Measurements from ENCODE around the gene GLIS1. TPM values are rescaled to one million over a fixed set of nuclear protein-coding genes. Genes with fewer than 3 reads are reported as not detected.

Gene GLIS1
- total and polyA plus RNA-seq, 2 donors (not counting 3 experiments of a cell fraction or from before 2014, with no cell fraction given), result not detected

DNA sequence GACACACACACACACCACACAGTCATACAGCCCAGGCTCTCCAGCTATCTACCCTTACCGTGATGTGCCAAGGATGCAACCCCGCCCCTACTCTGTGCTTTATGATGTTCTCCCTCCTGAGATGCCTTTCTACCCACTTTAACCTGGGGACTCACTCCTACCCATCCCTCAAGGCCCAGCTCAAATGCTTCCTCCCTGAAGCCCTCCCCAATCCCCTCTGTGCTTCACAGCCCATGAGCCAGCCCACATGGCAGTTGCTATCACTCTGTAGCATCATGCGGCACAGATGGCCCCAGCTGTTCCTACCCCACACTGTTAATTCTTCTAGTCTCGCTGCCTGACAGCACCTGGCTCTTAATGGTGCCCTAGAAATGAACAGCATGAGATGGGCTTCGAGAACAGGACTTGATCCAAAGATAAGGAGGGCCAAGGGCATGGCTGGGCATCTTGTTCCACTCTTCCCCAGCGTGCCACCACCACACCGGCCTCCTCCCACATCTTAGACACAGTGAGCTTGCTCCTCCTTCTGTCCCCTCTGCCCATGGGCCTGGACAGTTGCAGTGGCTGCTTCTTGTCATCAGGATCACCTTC lies 109.8 kb downstream of the GLIS1 start:
- intact Hi-C loops (cut with micrococcal nuclease), result no loop called here
- H3K27me3 ChIP-seq (ENCODE audit: control insufficient read depth in 2 of 2, insufficient read depth in 2 of 2, low read length in 2 of 2), result peaks cover 0 to 4% of the 10 kb centered on the region in 2 experiments
- TF ChIP-seq, protein P1, sequence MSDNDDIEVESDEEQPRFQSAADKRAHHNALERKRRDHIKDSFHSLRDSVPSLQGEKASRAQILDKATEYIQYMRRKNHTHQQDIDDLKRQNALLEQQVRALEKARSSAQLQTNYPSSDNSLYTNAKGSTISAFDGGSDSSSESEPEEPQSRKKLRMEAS (IDR thresholded peaks at IDR 0.05; ENCODE audit: insufficient read depth, insufficient read length), result no peak
- TF ChIP-seq JUN (IDR thresholded peaks at IDR 0.05; ENCODE audit: borderline replicate concordance, insufficient read depth, insufficient read length, low read depth) (no peak), EZH2 (IDR thresholded peaks at IDR 0.05; ENCODE audit: borderline replicate concordance, low read depth, low read length, severe bottlenecking) (no peak), MYC (IDR thresholded peaks at IDR 0.05; ENCODE audit: low read depth, low read length) (no peak), POLR2AphosphoS5 (IDR thresholded peaks at IDR 0.05; ENCODE audit: insufficient read depth, low read depth, low read length) (no peak), FOS (IDR thresholded peaks at IDR 0.05; ENCODE audit: borderline replicate concordance, insufficient read depth, low read length) (no peak), GATA2 (IDR thresholded peaks at IDR 0.05; ENCODE audit: insufficient read depth, insufficient read length, low read depth, low read length) (no peak), POLR2A (IDR thresholded peaks at IDR 0.05; ENCODE audit: low read depth, low read length) (no peak)
- TF ChIP-seq, protein P2, sequence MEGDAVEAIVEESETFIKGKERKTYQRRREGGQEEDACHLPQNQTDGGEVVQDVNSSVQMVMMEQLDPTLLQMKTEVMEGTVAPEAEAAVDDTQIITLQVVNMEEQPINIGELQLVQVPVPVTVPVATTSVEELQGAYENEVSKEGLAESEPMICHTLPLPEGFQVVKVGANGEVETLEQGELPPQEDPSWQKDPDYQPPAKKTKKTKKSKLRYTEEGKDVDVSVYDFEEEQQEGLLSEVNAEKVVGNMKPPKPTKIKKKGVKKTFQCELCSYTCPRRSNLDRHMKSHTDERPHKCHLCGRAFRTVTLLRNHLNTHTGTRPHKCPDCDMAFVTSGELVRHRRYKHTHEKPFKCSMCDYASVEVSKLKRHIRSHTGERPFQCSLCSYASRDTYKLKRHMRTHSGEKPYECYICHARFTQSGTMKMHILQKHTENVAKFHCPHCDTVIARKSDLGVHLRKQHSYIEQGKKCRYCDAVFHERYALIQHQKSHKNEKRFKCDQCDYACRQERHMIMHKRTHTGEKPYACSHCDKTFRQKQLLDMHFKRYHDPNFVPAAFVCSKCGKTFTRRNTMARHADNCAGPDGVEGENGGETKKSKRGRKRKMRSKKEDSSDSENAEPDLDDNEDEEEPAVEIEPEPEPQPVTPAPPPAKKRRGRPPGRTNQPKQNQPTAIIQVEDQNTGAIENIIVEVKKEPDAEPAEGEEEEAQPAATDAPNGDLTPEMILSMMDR (IDR thresholded peaks at IDR 0.05; ENCODE audit: extremely low read depth in 1 of 2, insufficient read depth in 1 of 2, low read depth in 1 of 2, low read length in 2 of 2), result no peak
- H3K4me2 ChIP-seq (ENCODE audit: insufficient read depth, low read length), result no peak overlapping the region
- H3K9me3 ChIP-seq (replicated peaks; ENCODE audit: control insufficient read depth, insufficient read depth, low read length), result no peaks in the 10 kb centered on the region
- no peak overlapping the region for H3K27ac ChIP-seq (ENCODE audit: insufficient read depth, low read depth, low read length)
- no peak for FAIRE-seq
- CTCF ChIA-PET, result no interaction called here
- H4K20me1 ChIP-seq (replicated peaks; ENCODE audit: control insufficient read depth, extremely low read depth, insufficient read depth, low read length), result no peaks in the 10 kb centered on the region
- no peak overlapping the region for H2AFZ ChIP-seq (ENCODE audit: low read depth, low read length)
- H3K4me1 ChIP-seq (ENCODE audit: control insufficient read depth, extremely low read depth, insufficient read depth, low read length), result no peaks in the 10 kb centered on the region
- no peaks in the 10 kb centered on the region for H3K9me1 ChIP-seq (replicated peaks; ENCODE audit: control insufficient read depth, extremely low read depth, insufficient read depth, low read length)
- BruUV-seq (replicated peaks), result no TSS peak
- dilution Hi-C loops (cut with MboI; ENCODE audit: extremely low pct_ligation_motif_present, low sequenced_read_pairs), result no loop called here
- H3K79me2 ChIP-seq (ENCODE audit: control insufficient read depth, insufficient read depth, low read length), result no peaks in the 10 kb centered on the region
- H3K36me3 ChIP-seq (ENCODE audit: control insufficient read depth in 2 of 2, extremely low read depth in 1 of 2, insufficient read depth in 2 of 2, low read length in 2 of 2), result no peaks in the 10 kb centered on the region
- H3K4me3 ChIP-seq (replicated peaks in 1 of 3; ENCODE audit: insufficient read depth in 1 of 3, low read depth in 1 of 3, low read length in 3 of 3), result no peak overlapping the region
- no peak for DNase-seq (ENCODE audit: low read depth, low spot score)
- POLR2A ChIA-PET, result no interaction called here
- no peak overlapping the region for H3K9ac ChIP-seq (replicated peaks; ENCODE audit: extremely low read depth, insufficient read depth, low read length)
